ENCODE measurements around the gene PRSS1.
"Not testable (repeated sequence)": the region's sequence is repeated elsewhere in the genome, so short reads cannot be mapped to it uniquely, and the experiment has no call there.

PRSS1 gene

DNA sequence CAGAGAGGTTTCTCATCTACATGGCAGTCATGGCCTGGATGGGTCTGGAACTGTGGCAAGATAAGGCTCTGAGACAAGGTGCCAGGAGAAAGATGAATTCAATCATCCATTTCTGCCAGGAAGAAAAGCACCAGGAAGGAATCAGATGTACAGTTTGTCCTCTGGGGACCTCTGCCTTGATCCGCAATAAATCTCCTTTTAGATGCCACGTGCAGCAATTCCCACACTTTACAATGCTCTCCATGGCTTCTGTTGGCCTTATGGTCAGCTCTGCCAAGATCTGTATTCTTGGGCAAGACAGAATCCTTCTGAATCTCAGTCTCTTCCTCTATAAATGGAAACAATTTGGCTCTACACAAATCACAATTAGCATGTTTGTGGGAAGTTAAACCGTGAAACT lies 9.0 kb downstream of the PRSS1 start:
- not testable (repeated sequence) for H3K27me3 Mint-ChIP-seq, ATAC-seq, H3K9me3 Mint-ChIP-seq, H3K4me3 Mint-ChIP-seq, DNase-seq, H3K4me1 Mint-ChIP-seq, H3K27ac Mint-ChIP-seq

DNA sequence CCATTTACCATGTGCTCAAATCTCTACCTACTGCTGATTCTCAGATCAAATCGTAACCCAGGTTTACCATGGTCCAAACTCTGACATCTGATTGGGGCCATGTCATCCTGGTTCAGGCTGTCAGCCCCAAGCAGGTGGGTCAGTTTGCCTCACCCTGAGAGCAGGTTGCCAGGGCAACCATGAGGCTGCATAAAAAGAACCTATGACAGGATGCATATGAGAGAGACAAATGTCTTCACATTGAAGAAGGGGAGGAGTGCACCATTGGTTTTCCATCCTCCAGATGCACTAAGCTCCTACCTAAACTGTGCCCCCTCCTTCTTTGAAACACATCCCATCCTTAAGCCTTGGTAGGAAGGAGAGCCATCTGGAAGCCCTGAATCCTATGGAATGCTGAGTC lies 10.2 kb downstream of the PRSS1 start:
- H3K9me3 Mint-ChIP-seq, result no peaks in the 10 kb centered on the region
- no peak overlapping the region for H3K4me3 Mint-ChIP-seq
- DNase-seq (no peak), ATAC-seq (no peak)
- no peaks in the 10 kb centered on the region for H3K4me1 Mint-ChIP-seq
- H3K27ac Mint-ChIP-seq, result peak overlapping the region in 1 of 2 donors; percentile 74
- H3K27me3 Mint-ChIP-seq, result no peaks in the 10 kb centered on the region

DNA sequence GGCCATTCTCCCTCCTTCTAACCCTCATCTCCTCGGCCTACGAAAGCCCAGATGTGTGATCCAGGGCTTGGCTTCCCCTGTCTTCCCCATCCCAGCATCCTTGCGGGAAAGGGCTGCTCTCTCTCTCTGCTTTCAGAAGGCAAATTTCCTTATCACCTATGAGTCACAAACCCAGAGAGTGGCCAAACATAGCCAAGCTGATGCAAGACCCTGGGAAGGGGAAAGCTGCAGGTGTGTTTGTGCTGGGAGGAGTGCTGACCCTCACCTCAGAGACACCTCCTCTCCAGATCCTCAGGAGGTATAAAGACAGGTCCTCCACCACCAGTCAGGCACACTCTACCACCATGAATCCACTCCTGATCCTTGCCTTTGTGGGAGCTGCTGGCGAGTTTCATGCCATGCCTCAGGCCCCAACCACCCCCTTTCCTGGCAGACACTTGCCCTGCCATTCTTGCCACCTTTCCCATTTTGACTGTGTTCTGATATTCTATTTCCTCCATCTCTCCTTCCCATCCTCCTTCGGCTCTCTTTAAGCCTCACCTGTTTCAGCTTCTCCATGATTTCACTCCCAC lies 10.9 kb downstream of the PRSS1 start:
- no peak overlapping the region for H3K4me3 Mint-ChIP-seq
- ATAC-seq, result no peak
- no peaks in the 10 kb centered on the region for H3K9me3 Mint-ChIP-seq
- no peak for DNase-seq
- no peaks in the 10 kb centered on the region for H3K27me3 Mint-ChIP-seq
- no peaks in the 10 kb centered on the region for H3K4me1 Mint-ChIP-seq
- H3K27ac Mint-ChIP-seq, result peak overlapping the region in 1 of 2 donors; percentile 33

DNA sequence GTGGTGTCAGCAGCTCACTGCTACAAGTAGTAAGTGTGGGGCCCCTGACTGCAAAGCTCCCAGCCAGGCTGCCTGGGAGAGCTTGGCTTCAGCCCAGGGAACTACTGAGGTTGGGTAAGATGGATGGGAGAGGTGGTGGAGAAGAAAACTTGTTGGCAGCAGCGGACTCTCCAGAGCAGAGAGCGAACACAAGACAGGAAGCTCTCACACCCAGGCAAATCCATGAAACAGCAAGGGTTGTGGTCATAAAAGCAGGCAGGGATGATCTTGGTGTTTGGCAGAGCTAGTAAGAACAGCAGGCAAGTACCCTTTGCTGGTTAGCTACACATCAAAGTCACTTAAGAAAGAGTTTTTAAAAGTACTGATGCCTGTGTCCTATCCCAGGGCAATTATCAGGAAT lies 12.3 kb downstream of the PRSS1 start:
- not testable (repeated sequence) for DNase-seq, H3K4me3 Mint-ChIP-seq, H3K4me1 Mint-ChIP-seq, H3K27ac Mint-ChIP-seq, H3K27me3 Mint-ChIP-seq, H3K9me3 Mint-ChIP-seq, ATAC-seq

DNA sequence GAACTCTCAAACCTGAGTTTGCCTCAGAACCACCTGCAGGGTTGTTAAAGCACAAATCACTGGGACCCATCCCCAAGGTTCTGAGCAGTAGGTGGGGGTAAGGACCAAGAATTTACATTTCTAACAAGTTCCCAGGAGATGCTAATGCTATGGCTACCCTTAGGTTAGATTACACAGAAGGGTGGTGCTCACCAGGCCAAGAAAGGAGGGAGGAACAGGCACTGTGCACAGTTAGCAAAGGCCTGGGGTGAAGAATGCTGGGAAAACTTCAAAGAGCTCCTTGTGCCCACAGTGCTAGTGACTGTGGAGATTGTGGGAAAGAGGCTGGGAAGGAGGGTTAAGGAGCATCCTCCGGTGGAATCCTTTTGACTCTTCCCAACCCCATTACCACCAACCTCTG lies 12.8 kb downstream of the PRSS1 start:
- DNase-seq, result no peak
- Mint-ChIP-seq H3K27me3 (no peaks in the 10 kb centered on the region), H3K9me3 (no peaks in the 10 kb centered on the region), H3K4me1 (no peaks in the 10 kb centered on the region), H3K4me3 (no peak overlapping the region), H3K27ac (peak overlapping the region in 1 of 2 donors; percentile 33)
- ATAC-seq, result no peak

DNA sequence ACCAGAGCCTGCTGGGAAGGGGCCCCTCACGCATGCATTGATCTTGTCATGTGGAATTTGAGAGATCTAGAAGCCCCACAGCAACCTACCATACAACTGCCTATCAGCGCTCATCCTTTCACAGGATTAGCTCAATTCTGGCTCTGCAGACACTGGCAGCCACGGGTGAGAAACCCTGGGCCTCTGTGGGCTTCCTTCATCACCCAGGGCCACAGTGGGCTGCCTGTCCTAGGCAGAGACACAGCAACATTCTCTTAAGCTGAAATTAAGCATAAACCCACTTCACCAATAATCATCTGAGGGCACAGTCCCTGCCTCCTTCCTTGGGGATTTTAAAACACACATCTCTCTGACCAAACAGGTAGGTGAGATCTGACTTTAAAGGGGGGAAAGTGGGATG lies 18.2 kb downstream of the PRSS1 start:
- DNase-seq (no peak), ATAC-seq (no peak)
- H3K4me1 Mint-ChIP-seq, result peaks cover 8% of the 10 kb centered on the region
- H3K27me3 Mint-ChIP-seq, result no peaks in the 10 kb centered on the region
- no peaks in the 10 kb centered on the region for H3K9me3 Mint-ChIP-seq
- H3K4me3 Mint-ChIP-seq, result no peak overlapping the region
- no peak overlapping the region for H3K27ac Mint-ChIP-seq

DNA sequence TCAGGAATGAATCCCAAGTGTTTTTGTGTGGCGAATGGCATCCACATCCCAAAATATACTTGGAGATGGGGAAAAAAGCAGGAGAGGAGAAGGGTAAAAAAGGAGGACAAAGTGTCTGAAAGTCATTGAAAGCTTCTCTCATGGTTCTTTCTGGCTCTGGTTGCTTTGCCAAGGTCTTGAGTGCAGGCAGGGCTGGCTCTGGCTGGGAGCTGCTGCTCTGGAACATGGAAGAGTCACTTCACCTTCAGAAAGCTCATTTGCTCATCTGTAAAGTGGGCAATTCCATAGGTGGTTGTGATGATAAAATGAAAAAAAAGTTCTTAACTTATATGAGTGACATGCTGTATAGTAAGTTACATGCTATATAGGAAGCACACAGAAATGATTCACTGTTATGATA lies 18.6 kb downstream of the PRSS1 start:
- no peak for ATAC-seq
- H3K4me3 Mint-ChIP-seq, result no peak overlapping the region
- H3K9me3 Mint-ChIP-seq, result no peaks in the 10 kb centered on the region
- no peak for DNase-seq
- H3K27me3 Mint-ChIP-seq, result no peaks in the 10 kb centered on the region
- no peak overlapping the region for H3K27ac Mint-ChIP-seq
- H3K4me1 Mint-ChIP-seq, result peaks cover 8% of the 10 kb centered on the region

DNA sequence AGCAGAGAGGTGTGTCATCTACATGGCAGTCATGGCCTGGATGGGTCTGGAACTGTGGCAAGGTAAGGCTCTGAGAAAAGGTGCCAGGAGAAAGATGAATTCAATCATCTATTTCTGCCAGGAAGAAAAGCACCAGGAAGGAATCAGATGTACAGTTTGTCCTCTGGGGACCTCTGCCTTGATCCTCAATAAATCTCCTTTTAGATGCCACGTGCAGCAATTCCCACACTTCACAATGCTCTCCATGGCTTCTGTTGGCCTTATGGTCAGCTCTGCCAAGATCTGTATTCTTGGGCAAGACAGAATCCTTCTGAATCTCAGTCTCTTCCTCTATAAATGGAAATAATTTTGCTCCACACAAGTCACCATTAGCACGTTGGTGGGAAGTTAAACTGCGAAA lies 19.6 kb downstream of the PRSS1 start:
- not testable (repeated sequence) for DNase-seq, ATAC-seq, H3K9me3 Mint-ChIP-seq, H3K4me3 Mint-ChIP-seq, H3K27ac Mint-ChIP-seq, H3K4me1 Mint-ChIP-seq, H3K27me3 Mint-ChIP-seq

DNA sequence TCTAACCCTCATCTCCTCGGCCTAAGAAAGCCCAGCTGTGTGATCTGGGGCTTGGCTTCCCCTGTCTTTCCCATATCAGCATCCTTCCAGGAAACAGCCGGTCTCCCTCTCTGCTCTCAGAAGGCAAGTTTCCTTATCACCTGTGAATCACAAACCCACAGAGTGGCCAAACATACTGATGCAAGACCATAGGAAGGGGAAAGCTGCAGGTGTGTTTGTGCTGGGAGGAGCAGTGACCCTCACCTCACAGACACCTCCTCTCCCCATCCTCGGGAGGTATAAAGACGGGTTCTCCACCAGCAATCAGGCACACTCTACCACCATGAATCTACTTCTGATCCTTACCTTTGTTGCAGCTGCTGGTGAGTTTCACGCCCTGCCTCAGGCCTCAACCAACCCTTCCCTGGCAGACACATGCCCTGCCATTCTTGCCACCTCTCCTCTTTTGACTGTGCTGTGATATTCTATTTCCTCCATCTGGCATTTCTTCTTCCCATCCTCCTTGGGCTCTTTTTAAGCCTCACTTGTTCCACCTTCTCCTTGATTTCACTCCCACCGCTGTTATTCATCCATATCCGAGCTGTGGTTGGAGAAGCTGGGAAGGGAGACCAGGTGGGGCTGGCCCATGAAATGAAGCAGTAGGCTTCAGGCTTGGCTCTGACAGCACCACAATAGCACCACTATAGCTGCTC lies 21.5 kb downstream of the PRSS1 start, which contains the start of gene PRSS2:
Gene PRSS2, plus strand, starts transcription at position 310 of the 692 bp plus-strand sequence. Its CDS starts 13 bp downstream, at position 323.
- Mint-ChIP-seq H3K4me3 (no peak within 1 kb of the TSS), H3K27ac (peak within 1 kb of the TSS; percentile 11 to 31), H3K9me3 (no peaks in the 10 kb centered on the region), H3K27me3 (no peaks in the 10 kb centered on the region), H3K4me1 (peaks cover 8% of the 10 kb centered on the region)
- DNase-seq, result no peak
- peak; percentile 72 for ATAC-seq

DNA sequence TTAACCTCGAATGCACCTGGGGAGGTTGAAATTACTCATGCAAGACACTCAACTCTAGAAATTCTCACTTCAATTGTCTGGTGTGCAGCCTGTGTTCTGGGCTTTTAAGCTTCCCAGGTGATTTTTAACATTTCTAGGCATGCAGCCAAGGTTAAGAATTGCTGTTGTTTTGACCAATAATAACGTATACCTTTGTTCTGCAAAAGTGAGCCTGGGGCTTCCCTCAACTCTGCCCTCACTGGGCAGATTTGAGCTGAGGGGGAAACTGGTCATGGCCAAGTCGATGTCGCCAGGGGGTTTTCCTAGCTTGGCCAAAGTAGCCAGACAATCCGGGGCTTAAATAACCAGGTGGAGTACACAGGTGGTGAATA lies 22.1 kb downstream of the PRSS1 start:
- Mint-ChIP-seq H3K9me3 (no peaks in the 10 kb centered on the region), H3K4me3 (no peak overlapping the region), H3K27me3 (no peaks in the 10 kb centered on the region), H3K27ac (no peak overlapping the region), H3K4me1 (peaks cover 8% of the 10 kb centered on the region)
- DNase-seq, result no peak
- no peak for ATAC-seq

DNA sequence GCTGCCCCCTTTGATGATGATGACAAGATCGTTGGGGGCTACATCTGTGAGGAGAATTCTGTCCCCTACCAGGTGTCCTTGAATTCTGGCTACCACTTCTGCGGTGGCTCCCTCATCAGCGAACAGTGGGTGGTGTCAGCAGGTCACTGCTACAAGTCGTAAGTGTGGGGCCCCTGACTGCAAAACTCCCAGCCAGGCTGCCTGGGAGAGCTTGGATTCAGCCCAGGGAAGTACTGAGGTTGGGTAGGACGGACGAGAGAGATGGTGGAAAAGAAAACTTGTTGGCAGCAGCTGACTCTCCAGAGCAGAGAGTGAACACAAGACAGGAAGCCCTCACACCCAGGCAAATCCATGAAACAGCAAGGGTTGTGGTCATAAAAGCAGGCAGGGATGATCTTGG lies 22.8 kb downstream of the PRSS1 start:
- no peaks in the 10 kb centered on the region for H3K9me3 Mint-ChIP-seq

DNA sequence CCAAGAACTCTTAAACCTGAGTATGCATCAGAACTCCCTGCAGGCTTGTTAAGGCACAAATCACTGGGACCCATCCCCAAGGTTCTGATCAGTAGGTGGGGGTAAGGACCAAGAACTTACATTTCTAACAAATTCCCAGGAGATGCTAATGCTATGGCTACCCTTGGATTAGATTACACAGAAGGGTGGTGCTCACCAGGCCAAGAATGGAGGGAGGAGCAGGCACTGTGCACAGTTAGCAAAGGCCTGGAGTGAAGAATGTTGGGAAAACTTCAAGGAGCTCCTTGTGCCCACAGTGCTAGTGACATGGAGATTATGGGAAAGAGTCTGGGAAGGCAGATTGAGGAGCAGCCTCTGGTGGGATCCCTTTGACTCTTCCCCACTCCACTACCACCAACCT lies 23.4 kb downstream of the PRSS1 start:
- H3K27me3 Mint-ChIP-seq, result no peaks in the 10 kb centered on the region
- ATAC-seq (no peak), DNase-seq (no peak)
- H3K4me1 Mint-ChIP-seq, result peaks cover 8% of the 10 kb centered on the region
- no peak overlapping the region for H3K4me3 Mint-ChIP-seq
- no peak overlapping the region for H3K27ac Mint-ChIP-seq
- H3K9me3 Mint-ChIP-seq, result no peaks in the 10 kb centered on the region

More for the DNA sequence above, 22.8 kb downstream of the PRSS1 start:
- Mint-ChIP-seq H3K4me3 (no peak overlapping the region), H3K27ac (peak overlapping the region in 1 of 2 donors; percentile 46), H3K27me3 (no peaks in the 10 kb centered on the region), H3K4me1 (peaks cover 8% of the 10 kb centered on the region)
- DNase-seq (no peak), ATAC-seq (no peak)

DNA sequence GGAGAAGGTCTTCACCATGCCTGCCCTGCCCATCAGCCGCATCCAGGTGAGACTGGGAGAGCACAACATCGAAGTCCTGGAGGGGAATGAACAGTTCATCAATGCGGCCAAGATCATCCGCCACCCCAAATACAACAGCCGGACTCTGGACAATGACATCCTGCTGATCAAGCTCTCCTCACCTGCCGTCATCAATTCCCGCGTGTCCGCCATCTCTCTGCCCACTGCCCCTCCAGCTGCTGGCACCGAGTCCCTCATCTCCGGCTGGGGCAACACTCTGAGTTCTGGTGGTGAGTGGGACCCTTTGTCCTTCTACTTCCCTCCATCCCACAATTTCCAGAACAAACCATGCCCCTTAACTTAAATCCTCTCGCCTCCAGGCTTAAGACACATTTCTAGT lies 24.0 kb downstream of the PRSS1 start:
- Mint-ChIP-seq H3K4me1 (peaks cover 8% of the 10 kb centered on the region), H3K9me3 (no peaks in the 10 kb centered on the region), H3K27ac (peak overlapping the region in 1 of 2 donors; percentile 78), H3K4me3 (no peak overlapping the region), H3K27me3 (no peaks in the 10 kb centered on the region)
- ATAC-seq (no peak), DNase-seq (no peak)

DNA sequence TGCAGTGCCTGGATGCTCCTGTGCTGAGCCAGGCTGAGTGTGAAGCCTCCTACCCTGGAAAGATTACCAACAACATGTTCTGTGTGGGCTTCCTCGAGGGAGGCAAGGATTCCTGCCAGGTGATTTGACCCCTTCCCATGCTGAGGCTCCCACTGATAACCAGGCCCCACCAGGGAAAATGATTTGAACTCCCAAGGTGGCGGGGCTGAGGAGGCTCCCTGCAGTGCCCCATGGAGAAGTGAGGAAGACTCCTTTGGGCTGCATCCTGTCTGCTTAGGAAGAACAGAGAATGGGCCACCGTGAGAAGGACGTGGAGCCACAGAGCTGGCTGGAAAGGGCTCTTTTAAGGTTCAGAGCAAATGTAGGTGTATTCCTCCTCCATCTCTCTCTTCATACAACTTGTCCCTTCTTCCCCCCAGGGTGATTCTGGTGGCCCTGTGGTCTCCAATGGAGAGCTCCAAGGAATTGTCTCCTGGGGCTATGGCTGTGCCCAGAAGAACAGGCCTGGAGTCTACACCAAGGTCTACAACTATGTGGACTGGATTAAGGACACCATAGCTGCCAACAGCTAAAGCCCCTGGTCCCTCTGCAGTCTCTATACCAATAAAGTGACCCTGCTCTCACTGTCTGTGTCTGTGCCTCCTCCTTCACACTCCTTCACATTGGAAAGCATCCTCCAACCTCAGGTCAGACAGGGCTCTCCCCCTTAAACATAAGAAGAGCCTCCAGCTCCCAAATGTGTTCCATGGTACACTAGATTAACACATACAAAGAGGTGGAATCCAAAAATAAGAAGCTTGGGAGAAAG lies 24.9 kb downstream of the PRSS1 start:
- DNase-seq (no peak), ATAC-seq (no peak)
- no peak overlapping the region for H3K4me3 Mint-ChIP-seq
- H3K4me1 Mint-ChIP-seq, result peaks cover 8% of the 10 kb centered on the region
- H3K9me3 Mint-ChIP-seq, result no peaks in the 10 kb centered on the region
- peak overlapping the region in 1 of 2 donors; percentile 93 for H3K27ac Mint-ChIP-seq
- H3K27me3 Mint-ChIP-seq, result no peaks in the 10 kb centered on the region

DNA sequence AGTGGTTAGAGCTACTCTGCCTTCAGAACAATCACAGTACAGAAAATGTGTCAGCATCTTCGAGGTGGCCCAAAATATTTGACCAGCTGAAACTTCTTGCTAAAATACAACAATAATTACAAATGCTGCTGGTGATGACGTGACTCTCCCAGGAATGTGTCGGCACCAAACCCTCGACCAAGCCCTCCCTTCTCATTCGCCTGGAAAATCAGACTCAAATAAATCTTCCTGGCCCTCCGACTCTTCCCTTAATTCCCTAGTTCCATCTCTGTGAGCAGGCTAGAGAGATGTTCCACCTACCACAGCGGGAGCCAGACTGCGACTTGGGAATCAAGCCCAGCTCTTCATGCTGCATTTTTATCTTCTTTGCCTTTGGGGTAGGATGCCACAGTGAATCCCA lies 25.6 kb downstream of the PRSS1 start:
- no peaks in the 10 kb centered on the region for H3K9me3 Mint-ChIP-seq
- H3K4me1 Mint-ChIP-seq, result peaks cover 8% of the 10 kb centered on the region
- DNase-seq (no peak), ATAC-seq (no peak)
- no peak overlapping the region for H3K4me3 Mint-ChIP-seq
- H3K27me3 Mint-ChIP-seq, result no peaks in the 10 kb centered on the region
- H3K27ac Mint-ChIP-seq, result peak overlapping the region in 1 of 2 donors; percentile 57
